Chondrocyte (in vitro differentiated cells): ENCODE data around the gene PTGES. TPM values are rescaled to one million over a fixed set of nuclear protein-coding genes. Genes with fewer than 3 reads are reported as not detected.

Experiments
- DNase-seq: peaks from one replicate; pipeline ENCODE4 v3.0.0; 2021; ENCODE audit warnings: mixed read lengths, low spot score
- H3K27ac Mint-ChIP-seq: one replicate; pipeline ENCODE4 v1.8.0; 2021; ENCODE audit warnings: mild to moderate bottlenecking, moderate library complexity, mixed read lengths; ENCODE audit not compliant: unreplicated experiment
- H3K27me3 Mint-ChIP-seq: 2 replicates; pipeline ENCODE4 v1.8.0; 2021; ENCODE audit warnings: low read depth, mixed read lengths
- H3K36me3 Mint-ChIP-seq: 2 replicates; pipeline ENCODE4 v1.8.0; 2021; ENCODE audit warnings: low read depth, mixed read lengths
- H3K4me1 Mint-ChIP-seq: 2 replicates; pipeline ENCODE4 v1.8.0; 2021; ENCODE audit warnings: low read depth, mild to moderate bottlenecking, mixed read lengths
- H3K4me3 Mint-ChIP-seq: one replicate; pipeline ENCODE4 v1.8.0; 2021; ENCODE audit warnings: mild to moderate bottlenecking, moderate library complexity, mixed read lengths; ENCODE audit not compliant: unreplicated experiment
- H3K9me3 Mint-ChIP-seq: 2 replicates; pipeline ENCODE4 v1.8.0; 2021; ENCODE audit warnings: low read depth, mixed read lengths
- total RNA-seq: library from RNA; stranded (reverse); gene quantifications from 3 replicates; pipeline ENCODE4 v1.2.1, GENCODE V29; 2021
- TF ChIP-seq, protein P1 (sequence below): fragments of 200-600 bp; sonication (generic); IDR thresholded peaks from 2 replicates; pipeline ENCODE4 v1.5.0; 2021; ENCODE audit warnings: antibody characterized with exemption, mild to moderate bottlenecking, moderate library complexity

The PTGES gene
- total RNA-seq, 1 donor from 2014 or later = 1.3 TPM

DNA sequence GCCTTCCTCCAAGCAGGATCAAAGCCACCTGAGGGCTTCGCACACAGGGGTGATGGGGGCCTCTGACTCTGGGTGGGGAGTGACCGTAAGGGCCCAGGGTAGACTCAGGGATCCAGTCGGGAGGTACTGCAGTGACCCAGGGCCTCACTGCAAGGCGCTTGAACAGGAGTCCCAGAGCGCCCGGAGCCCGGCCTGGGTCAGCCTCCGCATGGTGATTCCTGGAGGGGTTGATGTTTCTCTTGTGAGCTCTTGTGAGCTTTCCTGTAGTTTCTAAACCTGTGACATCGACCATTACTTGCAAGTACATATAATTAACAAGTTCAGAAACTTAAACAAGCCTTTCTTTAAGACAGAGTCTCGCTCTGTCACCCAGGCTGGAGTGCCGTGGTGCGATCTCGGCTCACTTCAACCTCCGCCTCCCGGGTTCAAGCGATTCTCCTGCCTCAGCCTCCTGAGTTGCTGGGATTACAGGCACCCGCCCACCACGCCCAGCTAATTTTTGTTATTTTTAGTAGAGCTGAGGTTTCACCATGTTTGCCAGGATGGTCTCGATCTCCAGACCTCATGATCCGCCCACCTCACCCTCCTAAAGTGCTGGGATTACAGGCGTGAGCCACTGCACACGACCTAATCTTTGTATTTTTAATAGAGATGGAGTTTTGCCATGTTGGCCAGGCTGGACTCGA lies 19.8 kb downstream of the PTGES start:
- Mint-ChIP-seq H3K9me3 (no peaks in the 10 kb centered on the region), H3K27ac (no peak overlapping the region), H3K27me3 (peaks cover 25% of the 10 kb centered on the region), H3K4me3 (no peak overlapping the region), H3K4me1 (peaks cover 5% of the 10 kb centered on the region), H3K36me3 (no peaks in the 10 kb centered on the region)
- DNase-seq = no peak
- TF ChIP-seq, protein P1, sequence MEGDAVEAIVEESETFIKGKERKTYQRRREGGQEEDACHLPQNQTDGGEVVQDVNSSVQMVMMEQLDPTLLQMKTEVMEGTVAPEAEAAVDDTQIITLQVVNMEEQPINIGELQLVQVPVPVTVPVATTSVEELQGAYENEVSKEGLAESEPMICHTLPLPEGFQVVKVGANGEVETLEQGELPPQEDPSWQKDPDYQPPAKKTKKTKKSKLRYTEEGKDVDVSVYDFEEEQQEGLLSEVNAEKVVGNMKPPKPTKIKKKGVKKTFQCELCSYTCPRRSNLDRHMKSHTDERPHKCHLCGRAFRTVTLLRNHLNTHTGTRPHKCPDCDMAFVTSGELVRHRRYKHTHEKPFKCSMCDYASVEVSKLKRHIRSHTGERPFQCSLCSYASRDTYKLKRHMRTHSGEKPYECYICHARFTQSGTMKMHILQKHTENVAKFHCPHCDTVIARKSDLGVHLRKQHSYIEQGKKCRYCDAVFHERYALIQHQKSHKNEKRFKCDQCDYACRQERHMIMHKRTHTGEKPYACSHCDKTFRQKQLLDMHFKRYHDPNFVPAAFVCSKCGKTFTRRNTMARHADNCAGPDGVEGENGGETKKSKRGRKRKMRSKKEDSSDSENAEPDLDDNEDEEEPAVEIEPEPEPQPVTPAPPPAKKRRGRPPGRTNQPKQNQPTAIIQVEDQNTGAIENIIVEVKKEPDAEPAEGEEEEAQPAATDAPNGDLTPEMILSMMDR = no peak

DNA sequence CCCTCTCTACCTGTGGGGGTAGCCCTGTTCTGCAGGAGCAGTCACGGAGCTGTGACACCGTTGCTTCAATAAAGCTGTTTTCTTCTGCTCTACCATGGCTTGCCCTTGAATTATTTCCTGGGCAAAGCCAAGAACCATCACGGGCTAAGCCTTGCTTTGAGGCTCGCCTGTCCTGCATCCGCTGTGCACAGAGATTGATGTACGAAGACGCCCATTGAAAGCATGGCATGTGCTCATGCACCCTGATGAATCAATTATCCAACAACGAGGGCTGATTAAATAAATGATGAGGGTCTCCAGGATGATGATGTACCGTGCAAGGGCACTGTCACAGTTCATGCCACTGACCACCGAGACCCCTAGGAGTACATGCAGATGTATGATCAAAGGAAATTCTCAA lies 20.7 kb downstream of the PTGES start:
- H3K27me3 Mint-ChIP-seq = peaks cover 25% of the 10 kb centered on the region
- H3K27ac Mint-ChIP-seq = no peak overlapping the region
- TF ChIP-seq, protein P1 = no peak
- H3K36me3 Mint-ChIP-seq = no peaks in the 10 kb centered on the region
- peaks cover under 1% of the 10 kb centered on the region for H3K4me1 Mint-ChIP-seq
- DNase-seq = no peak
- H3K9me3 Mint-ChIP-seq = no peaks in the 10 kb centered on the region
- H3K4me3 Mint-ChIP-seq = no peak overlapping the region

DNA sequence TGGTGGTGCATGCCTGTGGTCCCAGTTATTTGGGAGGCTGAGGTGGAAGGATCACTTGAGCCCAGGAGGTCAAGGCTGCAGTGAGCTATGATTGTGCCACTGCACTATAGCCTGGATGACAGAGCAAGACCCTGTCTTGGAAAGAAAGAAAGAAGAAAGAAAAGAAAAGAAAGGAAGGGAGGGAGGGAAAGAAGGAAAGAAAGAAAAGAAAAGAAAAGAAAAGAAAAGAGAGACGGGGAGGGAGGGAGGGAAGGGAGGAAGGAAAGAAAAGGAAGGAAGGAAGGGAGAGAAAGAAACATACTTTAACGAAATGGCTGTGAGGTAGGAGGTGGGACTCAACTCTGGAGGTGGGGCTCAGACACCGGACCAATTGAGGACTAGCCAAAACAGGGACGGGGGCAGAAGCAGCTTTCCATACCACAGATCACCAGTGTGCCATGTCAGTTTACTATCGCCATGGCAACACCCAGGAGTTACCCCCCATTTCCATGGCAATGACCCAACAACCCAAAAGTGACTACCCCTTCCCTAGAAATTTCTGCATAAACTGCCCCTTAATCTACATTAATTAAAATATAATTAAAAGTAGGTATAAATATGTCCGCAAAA lies 21.3 kb downstream of the PTGES start:
- H3K36me3 Mint-ChIP-seq = no peaks in the 10 kb centered on the region
- H3K27ac Mint-ChIP-seq = no peak overlapping the region
- TF ChIP-seq, protein P1 = no peak
- H3K4me3 Mint-ChIP-seq = no peak overlapping the region
- H3K9me3 Mint-ChIP-seq = no peaks in the 10 kb centered on the region
- DNase-seq = no peak
- H3K27me3 Mint-ChIP-seq = peaks cover 25% of the 10 kb centered on the region
- H3K4me1 Mint-ChIP-seq = peaks cover 4% of the 10 kb centered on the region

DNA sequence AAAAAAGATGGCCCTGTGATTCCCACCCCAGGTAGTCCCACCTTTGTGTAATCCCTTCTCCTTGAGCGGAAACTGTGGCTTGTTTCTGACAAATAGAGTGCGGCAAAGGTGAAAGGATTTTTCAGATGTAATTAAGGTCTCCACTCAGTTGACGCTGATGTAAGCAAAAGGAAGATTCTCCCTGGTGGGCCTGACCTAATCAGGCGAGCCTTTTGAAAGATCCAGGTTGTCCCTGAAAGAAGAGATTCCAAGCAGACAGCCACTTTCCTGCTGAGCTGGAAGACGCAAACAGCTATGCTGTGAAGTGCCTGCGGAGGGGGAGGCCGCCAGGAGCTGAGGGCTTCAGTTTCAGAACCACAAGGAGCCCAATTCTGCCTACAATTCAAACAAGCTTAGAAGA lies 24.1 kb downstream of the PTGES start:
- Mint-ChIP-seq H3K36me3 (peaks cover 2% of the 10 kb centered on the region), H3K9me3 (no peaks in the 10 kb centered on the region), H3K27ac (no peak overlapping the region), H3K4me1 (peaks cover 13% of the 10 kb centered on the region), H3K4me3 (no peak overlapping the region), H3K27me3 (peaks cover 25% of the 10 kb centered on the region)
- DNase-seq = no peak
- TF ChIP-seq, protein P1 = no peak

DNA sequence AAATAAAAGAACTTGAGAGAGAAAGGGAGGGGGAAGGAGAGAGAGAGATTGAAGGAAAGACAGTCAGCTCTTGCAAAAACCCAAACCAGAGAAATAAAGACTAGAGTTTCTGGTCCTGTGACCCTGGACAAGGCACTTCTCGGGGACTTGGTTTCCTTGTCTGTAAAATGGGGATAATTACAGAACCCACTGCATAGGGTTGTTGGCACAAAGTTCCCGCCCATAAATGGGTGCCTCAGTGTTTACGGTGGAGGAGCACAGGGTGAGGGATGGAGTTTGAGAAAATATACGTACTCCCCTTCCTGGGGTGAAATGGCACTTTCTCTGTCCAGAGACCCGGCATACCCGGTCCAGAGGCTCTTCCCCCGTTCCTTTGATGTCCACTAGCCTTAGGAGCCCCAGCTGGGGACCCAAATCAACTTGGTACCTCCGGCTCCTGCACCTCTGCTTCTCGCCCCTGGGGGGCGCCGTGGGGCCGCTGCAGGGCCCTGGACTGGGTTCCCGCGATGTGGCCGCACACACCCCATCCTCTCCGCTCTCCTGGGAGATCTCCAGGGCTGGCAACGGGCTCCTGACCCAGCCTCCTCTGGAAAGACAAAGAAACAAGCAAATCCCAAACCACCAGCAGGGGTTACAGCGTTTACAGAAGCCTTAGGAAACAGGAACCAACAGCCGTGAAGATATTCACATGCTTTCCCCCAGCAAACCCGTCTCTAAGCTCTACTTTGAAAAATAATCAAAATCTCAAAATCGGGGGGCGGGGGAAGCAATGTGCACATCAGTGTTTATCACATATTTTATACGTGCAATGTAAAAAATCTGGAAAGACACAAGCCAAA lies 26.3 kb downstream of the PTGES start:
- no peak for DNase-seq
- H3K36me3 Mint-ChIP-seq = peaks cover 2% of the 10 kb centered on the region
- TF ChIP-seq, protein P1 = peak; percentile 92
- H3K9me3 Mint-ChIP-seq = no peaks in the 10 kb centered on the region
- H3K27me3 Mint-ChIP-seq = peaks cover 15% of the 10 kb centered on the region
- peak overlapping the region; percentile 61 for H3K27ac Mint-ChIP-seq
- peaks cover 13% of the 10 kb centered on the region for H3K4me1 Mint-ChIP-seq
- H3K4me3 Mint-ChIP-seq = peak overlapping the region; percentile 41
